ENCODE results near the gene HOXA11. TPM values are rescaled to one million over a fixed set of nuclear protein-coding genes. Genes with fewer than 3 reads are reported as not detected.

Gene HOXA11
- polyA plus RNA-seq, 3 donors from 2014 or later = not detected

GRCh38 chr7:27162561-27163287 lies 22.3 kb downstream of the HOXA11 start:
- H3K4me3 Mint-ChIP-seq = no peak overlapping the region
- H3K36me3 Mint-ChIP-seq = no peaks in the 10 kb centered on the region
- H3K9me3 Mint-ChIP-seq = peaks cover 0 to 3% (median 0%) of the 10 kb centered on the region in 6 donors
- H3K27me3 Mint-ChIP-seq (ENCODE audit: low read depth in 3 of 3) = peaks cover 49 to 76% (median 60%) of the 10 kb centered on the region in 3 donors
- DNase-seq = no peak
- H3K4me1 Mint-ChIP-seq = peaks cover 29 to 58% of the 10 kb centered on the region in 2 donors
- H3K27ac Mint-ChIP-seq = no peak overlapping the region

GRCh38 chr7:27161721-27162560 lies 23.1 kb downstream of the HOXA11 start:
- Mint-ChIP-seq H3K4me3 (no peak overlapping the region), H3K27ac (no peak overlapping the region), H3K27me3 (ENCODE audit: low read depth in 3 of 3) (peaks cover 50 to 76% (median 62%) of the 10 kb centered on the region in 3 donors), H3K4me1 (peaks cover 27 to 54% of the 10 kb centered on the region in 2 donors), H3K36me3 (no peaks in the 10 kb centered on the region), H3K9me3 (peaks cover 0 to 3% (median 0%) of the 10 kb centered on the region in 6 donors)
- DNase-seq = no peak

- Mint-ChIP-seq H3K27me3 (ENCODE audit: low read depth in 3 of 3) (peaks cover 54 to 76% (median 63%) of the 10 kb centered on the region in 3 donors), H3K9me3 (peaks cover 0 to 3% (median 0%) of the 10 kb centered on the region in 6 donors), H3K4me3 (peak overlapping the region; percentile 74 to 88 (median 81)), H3K4me1 (peaks cover 30 to 58% of the 10 kb centered on the region in 2 donors), H3K36me3 (no peaks in the 10 kb centered on the region), H3K27ac (no peak overlapping the region)
- no peak for DNase-seq
Observed at GRCh38 chr7:27161214-27161720, 23.8 kb downstream of the HOXA11 start.

- Mint-ChIP-seq H3K27me3 (ENCODE audit: low read depth in 3 of 3) (peaks cover 55 to 76% (median 63%) of the 10 kb centered on the region in 3 donors), H3K36me3 (no peaks in the 10 kb centered on the region), H3K27ac (peak overlapping the region in 1 of 6 donors; percentile 30), H3K4me1 (peaks cover 29 to 59% of the 10 kb centered on the region in 2 donors), H3K9me3 (peaks cover 0 to 3% (median 0%) of the 10 kb centered on the region in 6 donors), H3K4me3 (peak overlapping the region; percentile 74 to 88 (median 82))
- peak; percentile 82 to 86 (median 85) for DNase-seq
Observed at GRCh38 chr7:27160546-27161213, 24.4 kb downstream of the HOXA11 start.

GRCh38 chr7:27160145-27160545 lies 24.9 kb downstream of the HOXA11 start:
- H3K4me3 Mint-ChIP-seq = peak overlapping the region; percentile 74 to 82 (median 81)
- peaks cover 30 to 60% of the 10 kb centered on the region in 2 donors for H3K4me1 Mint-ChIP-seq
- H3K27me3 Mint-ChIP-seq (ENCODE audit: low read depth in 3 of 3) = peaks cover 55 to 76% (median 64%) of the 10 kb centered on the region in 3 donors
- no peak for DNase-seq
- no peaks in the 10 kb centered on the region for H3K36me3 Mint-ChIP-seq
- no peak overlapping the region for H3K27ac Mint-ChIP-seq
- H3K9me3 Mint-ChIP-seq = peaks cover 0 to 3% (median 0%) of the 10 kb centered on the region in 6 donors

GRCh38 chr7:27159266-27160144 lies 25.5 kb downstream of the HOXA11 start:
- Mint-ChIP-seq H3K9me3 (peaks cover 0 to 5% (median 0%) of the 10 kb centered on the region in 6 donors), H3K4me1 (peaks cover 32 to 61% of the 10 kb centered on the region in 2 donors), H3K4me3 (peak overlapping the region; percentile 74 to 82 (median 81)), H3K36me3 (no peaks in the 10 kb centered on the region), H3K27me3 (ENCODE audit: low read depth in 3 of 3) (peaks cover 56 to 78% (median 67%) of the 10 kb centered on the region in 3 donors), H3K27ac (no peak overlapping the region)
- DNase-seq = no peak

- DNase-seq = no peak
- H3K4me3 Mint-ChIP-seq = peak overlapping the region in 4 of 5 donors; percentile 4 to 54 (median 8)
Observed at GRCh38 chr7:27158436-27159265, 26.4 kb downstream of the HOXA11 start.

GRCh38 chr7:27157702-27158431 lies 27.2 kb downstream of the HOXA11 start:
- peaks cover 0 to 3% (median 0%) of the 10 kb centered on the region in 6 donors for H3K9me3 Mint-ChIP-seq
- H3K27me3 Mint-ChIP-seq (ENCODE audit: low read depth in 3 of 3) = peaks cover 54 to 74% (median 74%) of the 10 kb centered on the region in 3 donors
- H3K4me3 Mint-ChIP-seq = peak overlapping the region in 4 of 5 donors; percentile 4 to 54 (median 19)
- no peak for DNase-seq
- H3K36me3 Mint-ChIP-seq = no peaks in the 10 kb centered on the region
- H3K4me1 Mint-ChIP-seq = peaks cover 32 to 57% of the 10 kb centered on the region in 2 donors
- H3K27ac Mint-ChIP-seq = no peak overlapping the region

More at GRCh38 chr7:27158436-27159265, 26.4 kb downstream of the HOXA11 start:
- Mint-ChIP-seq H3K4me1 (peaks cover 32 to 61% of the 10 kb centered on the region in 2 donors), H3K36me3 (no peaks in the 10 kb centered on the region), H3K27me3 (ENCODE audit: low read depth in 3 of 3) (peaks cover 50 to 78% (median 71%) of the 10 kb centered on the region in 3 donors), H3K27ac (peak overlapping the region in 1 of 6 donors; percentile 42), H3K9me3 (peaks cover 0 to 5% (median 0%) of the 10 kb centered on the region in 6 donors)

GRCh38 chr7:27156916-27157701 lies 27.9 kb downstream of the HOXA11 start:
- H3K27ac Mint-ChIP-seq = no peak overlapping the region
- no peaks in the 10 kb centered on the region for H3K36me3 Mint-ChIP-seq
- DNase-seq = no peak
- H3K4me3 Mint-ChIP-seq = peak overlapping the region in 4 of 5 donors; percentile 14 to 44 (median 40)
- H3K9me3 Mint-ChIP-seq = peaks cover 0 to 3% (median 0%) of the 10 kb centered on the region in 6 donors
- H3K27me3 Mint-ChIP-seq (ENCODE audit: low read depth in 3 of 3) = peaks cover 57 to 75% (median 73%) of the 10 kb centered on the region in 3 donors
- peaks cover 37 to 59% of the 10 kb centered on the region in 2 donors for H3K4me1 Mint-ChIP-seq

GRCh38 chr7:27156508-27156898 lies 28.5 kb downstream of the HOXA11 start, which contains the start of gene HOXA7:
HOXA7 (minus strand) TSS chr7:27156675; CDS start chr7:27156545, 130 bp downstream.
- peak; percentile 37 to 49 (median 39) for DNase-seq
- peak within 1 kb of the TSS in 5 of 6 donors; percentile 4 to 72 (median 57) for H3K27ac Mint-ChIP-seq
- H3K9me3 Mint-ChIP-seq = peaks cover 0 to 3% (median 0%) of the 10 kb centered on the region in 6 donors
- H3K4me1 Mint-ChIP-seq = peaks cover 43 to 65% of the 10 kb centered on the region in 2 donors
- H3K4me3 Mint-ChIP-seq = peak within 1 kb of the TSS; percentile 72 to 85 (median 77)
- H3K27me3 Mint-ChIP-seq (ENCODE audit: low read depth in 3 of 3) = peaks cover 57 to 79% (median 79%) of the 10 kb centered on the region in 3 donors
- no peaks in the 10 kb centered on the region for H3K36me3 Mint-ChIP-seq

Measured in immature natural killer cell (primary cell).